B cell (primary cell): ENCODE data around the gene TTYH1.

ENCODE experiments used
- EZH2 ChIP-seq: IDR thresholded peaks from 2 replicates; pipeline ENCODE4 v1.6.1; 2012; ENCODE audit warnings: borderline replicate concordance, low read depth, mild to moderate bottlenecking, moderate library complexity, low read length; ENCODE audit not compliant: insufficient read depth, poor library complexity, severe bottlenecking
- TF ChIP-seq, protein P1 (sequence below): fragments of 200-600 bp; IDR thresholded peaks from one replicate; pipeline ENCODE4 v1.8.0; 2022; ENCODE audit warnings: antibody characterized with exemption, mild to moderate bottlenecking

DNA sequence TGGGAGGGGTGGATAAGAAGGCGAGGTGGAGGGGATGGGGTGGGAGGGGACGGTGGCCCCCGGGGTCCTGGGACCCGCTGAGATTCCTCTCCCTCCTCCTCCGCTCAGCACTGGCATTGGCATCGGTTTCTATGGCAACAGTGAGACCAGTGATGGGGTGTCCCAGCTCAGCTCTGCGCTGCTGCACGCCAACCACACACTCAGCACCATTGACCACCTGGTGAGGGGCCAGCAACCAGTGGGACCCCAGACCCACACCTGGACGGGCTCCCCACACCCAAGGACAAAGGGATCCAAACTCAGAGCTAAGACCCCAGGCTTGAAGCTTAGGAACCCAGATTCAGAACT is 5.9 kb downstream of the TTYH1 start:
- TF ChIP-seq, protein P1, sequence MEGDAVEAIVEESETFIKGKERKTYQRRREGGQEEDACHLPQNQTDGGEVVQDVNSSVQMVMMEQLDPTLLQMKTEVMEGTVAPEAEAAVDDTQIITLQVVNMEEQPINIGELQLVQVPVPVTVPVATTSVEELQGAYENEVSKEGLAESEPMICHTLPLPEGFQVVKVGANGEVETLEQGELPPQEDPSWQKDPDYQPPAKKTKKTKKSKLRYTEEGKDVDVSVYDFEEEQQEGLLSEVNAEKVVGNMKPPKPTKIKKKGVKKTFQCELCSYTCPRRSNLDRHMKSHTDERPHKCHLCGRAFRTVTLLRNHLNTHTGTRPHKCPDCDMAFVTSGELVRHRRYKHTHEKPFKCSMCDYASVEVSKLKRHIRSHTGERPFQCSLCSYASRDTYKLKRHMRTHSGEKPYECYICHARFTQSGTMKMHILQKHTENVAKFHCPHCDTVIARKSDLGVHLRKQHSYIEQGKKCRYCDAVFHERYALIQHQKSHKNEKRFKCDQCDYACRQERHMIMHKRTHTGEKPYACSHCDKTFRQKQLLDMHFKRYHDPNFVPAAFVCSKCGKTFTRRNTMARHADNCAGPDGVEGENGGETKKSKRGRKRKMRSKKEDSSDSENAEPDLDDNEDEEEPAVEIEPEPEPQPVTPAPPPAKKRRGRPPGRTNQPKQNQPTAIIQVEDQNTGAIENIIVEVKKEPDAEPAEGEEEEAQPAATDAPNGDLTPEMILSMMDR, result no peak
- TF ChIP-seq EZH2, result no peak
